Dermis microvascular lymphatic vessel endothelial cell (primary cell): ENCODE results near the gene SFMBT1. TPM values are rescaled to one million over a fixed set of nuclear protein-coding genes. Genes with fewer than 3 reads are reported as not detected.
"Not testable (repeated sequence)": the region's sequence is repeated elsewhere in the genome, so short reads cannot be mapped to it uniquely, and the experiment has no call there.

Experiments
- DNase-seq, 2 donors: peaks; one replicate each; pipeline versions ENCODE4 v3.0.0 to v3.0.0-alpha.2; 2010; ENCODE audit warnings: low read depth in 2 of 2
- total RNA-seq: library from RNA; depleted of rRNA; stranded (reverse); fragments of >200 nt; gene quantifications from 2 replicates; pipeline ENCODE4 v1.2.1, GENCODE V29; 2014

The SFMBT1 gene
- total RNA-seq, 1 donor from 2014 or later = 3.9 TPM

GRCh38 chr3:53073553-53074365, 27.9 kb upstream of the SFMBT1 start:
- DNase-seq = no peak

- DNase-seq = peak; percentile 50 to 80
These were observed 27.0 kb upstream of the SFMBT1 start for GRCh38 chr3:53072653-53073552.

DNA sequence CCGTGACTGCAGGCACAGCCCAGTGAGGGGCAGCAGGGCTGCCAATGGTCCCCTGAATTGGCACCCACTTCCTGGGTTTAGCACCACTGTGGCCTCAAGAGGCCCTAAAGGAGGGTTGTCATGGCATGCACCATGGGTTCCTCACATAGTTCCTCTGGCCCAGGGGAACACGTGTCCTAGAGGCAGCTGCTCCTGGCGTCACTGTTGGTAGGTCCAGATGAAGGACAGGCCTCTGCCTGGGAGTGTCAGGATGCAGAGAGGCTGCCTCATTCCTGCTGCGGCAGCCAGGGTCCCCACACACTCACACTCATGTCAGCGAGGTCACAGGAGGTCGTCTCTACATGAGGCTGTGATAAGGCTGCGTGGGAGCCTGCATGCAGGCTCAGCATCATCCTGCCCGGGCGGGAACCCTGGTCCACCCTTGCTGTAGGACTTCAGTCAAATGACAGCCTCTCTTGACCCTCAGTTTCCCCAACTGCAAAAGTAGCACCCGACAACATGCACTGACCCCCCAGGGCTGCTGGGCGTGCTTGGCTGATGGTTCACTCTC, 26.1 kb upstream of the SFMBT1 start:
- no peak for DNase-seq

- no peak for DNase-seq
These were observed 23.7 kb upstream of the SFMBT1 start for GRCh38 chr3:53069422-53070068.

- DNase-seq = no peak
These were observed 22.3 kb upstream of the SFMBT1 start for GRCh38 chr3:53068176-53068575.

- DNase-seq = no peak
These were observed 21.7 kb upstream of the SFMBT1 start for GRCh38 chr3:53067567-53067966.

GRCh38 chr3:53065841-53066480, 20.1 kb upstream of the SFMBT1 start:
- no peak for DNase-seq

DNA sequence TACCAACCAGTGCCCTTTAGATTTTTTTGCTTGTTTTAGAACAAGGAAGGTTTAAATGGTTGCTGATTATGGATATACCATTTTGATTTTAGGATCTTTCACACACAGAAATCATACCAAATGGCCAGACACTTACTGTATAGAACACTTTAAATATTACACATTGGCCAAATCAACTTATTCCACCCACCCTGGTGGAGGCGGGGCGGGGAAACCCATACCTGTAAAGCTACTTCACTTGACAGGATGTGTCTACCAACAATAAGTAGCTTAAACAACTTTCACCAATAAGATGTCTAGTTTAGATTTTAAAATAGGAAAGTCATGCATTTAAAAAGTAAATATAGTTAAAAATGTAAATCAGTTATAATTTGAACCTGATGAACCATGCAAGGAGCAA, 17.0 kb upstream of the SFMBT1 start:
- DNase-seq = no peak

DNA sequence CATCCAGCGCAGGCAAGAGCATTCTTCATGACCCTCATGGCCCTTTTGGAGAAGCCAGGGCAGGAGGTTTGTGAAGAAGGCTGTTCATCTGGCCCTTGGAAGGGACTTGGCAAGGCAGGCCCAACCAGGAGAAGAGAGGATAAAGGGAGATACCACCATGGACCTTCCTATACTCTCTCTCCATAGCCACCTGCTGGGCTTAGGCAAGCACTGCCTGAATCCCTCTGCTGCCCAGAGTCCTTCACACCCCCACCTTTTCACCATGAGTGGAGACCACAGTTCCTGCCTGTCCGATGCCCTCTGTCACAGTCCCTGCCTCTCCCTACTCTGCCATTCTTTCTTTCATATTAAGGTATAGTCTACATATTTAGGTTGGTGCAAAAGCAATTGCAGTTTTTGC, 10.6 kb upstream of the SFMBT1 start:
- peak in 1 of 2 donors; percentile 37 for DNase-seq

- not testable (repeated sequence) for DNase-seq
These were observed 8.4 kb upstream of the SFMBT1 start for GRCh38 chr3:53054233-53054632.

- no peak for DNase-seq
These were observed 6.1 kb upstream of the SFMBT1 start for GRCh38 chr3:53051929-53052328.

GRCh38 chr3:53049987-53050386, 4.1 kb upstream of the SFMBT1 start:
- DNase-seq = no peak

DNA sequence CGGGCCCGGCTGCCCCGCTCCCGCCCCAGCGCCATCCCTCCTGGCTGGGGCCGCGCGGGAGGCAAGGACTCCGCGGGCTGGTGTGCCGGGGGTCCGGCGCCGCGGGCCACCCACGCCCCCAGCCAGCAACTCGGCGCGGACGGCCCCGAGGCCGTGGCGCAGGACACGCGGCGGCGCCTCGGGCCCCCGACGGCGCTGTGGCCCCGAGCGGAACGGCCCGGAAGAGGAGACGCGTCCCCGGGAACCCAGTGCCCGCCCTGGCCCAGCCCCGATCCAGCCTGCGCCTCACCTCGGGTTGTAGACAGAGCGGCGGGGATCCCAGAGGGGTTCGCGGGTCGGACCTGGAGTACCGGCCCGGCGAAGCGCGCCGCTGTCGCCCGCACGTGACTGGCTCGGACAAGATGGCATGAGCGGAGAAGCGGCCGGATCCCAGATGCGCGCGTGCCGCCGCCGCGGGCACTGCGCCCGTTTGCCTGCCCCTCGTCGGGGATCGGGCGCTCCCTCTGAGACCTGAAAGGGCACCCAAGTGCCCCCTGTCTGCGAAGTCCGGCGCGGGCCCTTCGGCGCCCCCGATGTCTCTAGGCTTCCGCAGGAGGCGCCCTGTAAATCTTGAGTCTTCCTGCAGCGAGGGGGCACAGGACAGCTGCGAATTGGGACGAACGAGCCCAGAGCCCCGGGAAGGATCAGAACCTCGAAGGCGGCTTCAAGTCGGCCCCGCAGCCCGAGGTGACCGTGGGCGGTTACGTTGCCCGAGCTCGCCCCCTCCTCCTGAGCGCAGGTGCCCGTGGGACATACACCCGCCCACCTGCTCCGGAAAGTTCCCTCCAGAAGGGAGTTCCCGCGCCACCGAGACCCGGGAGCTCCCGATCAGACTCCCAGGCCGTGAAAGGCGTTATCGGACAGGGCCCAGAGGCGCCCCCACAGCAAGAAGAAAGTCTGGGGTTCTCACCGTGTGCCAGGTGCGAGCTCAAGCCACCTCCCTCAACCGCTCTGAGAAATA, 598 bp upstream of the SFMBT1 start:
- peak in 1 of 2 donors; percentile 23 for DNase-seq

DNA sequence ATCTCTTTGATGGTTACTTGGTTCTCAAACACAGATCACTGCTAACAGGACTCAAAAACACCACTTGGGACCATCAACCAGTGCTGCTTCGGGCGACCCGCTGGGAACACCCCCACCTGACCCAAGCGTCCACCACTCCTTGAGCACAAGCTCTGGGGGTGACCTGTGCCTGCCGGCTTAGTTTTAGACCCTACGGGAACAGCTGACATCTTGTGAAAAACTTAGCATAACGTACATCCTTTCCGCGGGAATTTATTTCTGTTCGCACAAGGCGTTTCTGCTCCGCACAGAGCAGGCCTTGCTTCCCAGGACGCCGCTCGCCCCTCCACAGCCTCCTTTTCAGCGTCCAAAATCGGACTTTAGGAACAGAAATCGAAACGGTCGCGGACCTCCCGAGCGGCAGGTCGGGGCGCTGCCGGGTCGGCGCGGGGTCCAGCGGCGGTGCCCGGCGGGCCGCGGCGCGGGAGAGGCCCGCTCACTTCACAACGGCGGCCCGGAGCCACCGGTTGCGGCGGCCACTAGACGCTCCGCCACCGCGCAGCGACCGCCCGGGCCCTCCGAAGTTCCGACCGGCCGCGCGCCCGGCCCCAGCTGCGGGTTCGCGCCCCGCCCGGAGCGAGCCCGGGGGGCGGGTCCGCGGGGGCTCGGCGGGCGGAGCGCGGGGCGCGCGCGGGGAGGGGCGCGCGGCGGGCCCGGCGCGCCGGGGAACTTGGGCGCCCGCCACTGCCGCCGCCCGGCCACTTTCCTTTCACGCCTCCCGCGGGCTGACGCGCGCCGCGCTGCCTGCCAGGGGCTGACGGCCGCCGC, 959 bp downstream of the SFMBT1 start:
- peak in 1 of 2 donors; percentile 54 for DNase-seq

- DNase-seq = no peak
These were observed 1.5 kb downstream of the SFMBT1 start for GRCh38 chr3:53044371-53044710.

- DNase-seq = no peak
These were observed 2.1 kb downstream of the SFMBT1 start for GRCh38 chr3:53043738-53044137.

- no peak for DNase-seq
These were observed 3.2 kb downstream of the SFMBT1 start for GRCh38 chr3:53042651-53043050.

DNA sequence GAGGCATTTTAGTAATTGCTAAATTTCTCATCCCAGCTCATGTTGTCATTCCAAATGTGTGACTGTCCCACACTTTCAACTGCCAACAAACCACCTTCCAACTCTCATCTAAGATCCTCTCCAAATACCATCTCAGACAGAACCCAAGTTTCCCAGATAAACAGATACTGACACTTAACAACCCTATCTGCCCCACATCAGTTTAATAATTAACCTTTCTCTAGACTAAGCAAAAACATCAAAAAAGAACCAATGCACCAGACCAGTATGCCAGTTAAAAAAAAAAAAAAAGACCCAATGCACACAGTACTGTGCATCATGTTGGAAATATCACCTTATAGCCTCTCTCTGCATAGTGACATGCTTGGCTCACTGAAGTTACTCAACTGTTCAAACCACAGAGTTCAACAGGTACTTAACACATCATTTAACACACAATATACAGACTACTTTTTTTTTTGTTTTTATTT, 5.5 kb downstream of the SFMBT1 start:
- DNase-seq = no peak

- DNase-seq = no peak
These were observed 6.5 kb downstream of the SFMBT1 start for GRCh38 chr3:53039376-53039752.
